Stimulated activated CD4-positive, alpha-beta T cell treated with anti-CD3 and anti-CD28 coated beads, Interleukin-1b, Interleukin-23, amount 100 ng/mL, for 48 hours (primary cell): ENCODE measurements around the gene SVEP1.

Experiments used
- DNase-seq: peaks from one replicate; pipeline ENCODE4 v3.0.0-alpha.2; 2020

The SVEP1 gene

GRCh38 chr9:110316261-110317075, 263.1 kb downstream of the SVEP1 start:
- DNase-seq = no peak
